ENCODE results near the gene CCDC47.

CCDC47 gene

DNA sequence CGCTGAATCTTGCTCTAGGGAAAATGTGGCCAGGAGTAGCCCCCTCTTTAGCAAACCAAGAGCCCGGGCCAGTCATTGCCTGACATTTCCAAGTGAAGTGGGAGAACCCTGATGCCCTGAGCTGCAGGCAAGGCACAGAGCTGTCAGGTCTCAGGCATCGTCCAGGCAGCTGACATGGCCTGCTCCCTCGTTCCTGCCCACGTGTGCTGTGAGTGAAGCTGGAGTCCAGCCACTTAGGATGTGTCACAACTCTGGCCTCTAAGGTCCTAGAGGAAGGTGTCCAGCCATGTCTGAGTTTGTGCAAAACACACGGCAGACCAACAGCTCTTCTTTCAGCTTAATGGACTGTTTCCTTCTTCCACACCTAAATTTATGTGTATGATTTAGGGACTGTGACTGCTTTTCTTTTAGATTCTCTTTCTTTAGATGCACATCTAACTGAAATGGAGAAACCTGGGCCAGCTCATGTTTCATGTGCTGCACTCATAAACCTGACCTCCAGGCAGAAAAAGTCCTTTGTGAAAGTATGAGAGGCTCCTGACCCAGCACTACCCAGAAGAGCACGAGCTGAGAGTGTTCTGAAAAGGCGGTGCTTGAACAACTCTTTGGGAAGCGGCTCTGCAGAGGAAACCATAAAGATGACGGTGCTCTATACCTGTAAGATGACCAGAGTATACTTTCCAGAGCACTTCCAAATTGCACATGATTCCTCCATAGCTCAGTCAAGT lies 58.7 kb downstream of the CCDC47 start:
- H3K36me3 ChIP-seq (ENCODE audit: control insufficient read depth in 2 of 2, insufficient read depth in 1 of 2, low read length in 2 of 2), result peaks cover 28 to 60% of the 10 kb centered on the region in 2 experiments
- 0 out of 2 replicates have a peak, but pooled peaks cover 2% of the 10 kb centered on the region for H3K4me1 ChIP-seq (ENCODE audit: control insufficient read depth, insufficient read depth, low read length)
- H3K27ac ChIP-seq (ENCODE audit: extremely low read depth, low read depth, low read length), result 0 out of 2 replicates have a peak overlapping the region, but pooled peaks have one; percentile 5
- H3K9me3 ChIP-seq (ENCODE audit: control insufficient read depth, insufficient read depth, low read depth, low read length), result no peaks in the 10 kb centered on the region
- CTCF ChIA-PET, result interaction anchor here (0.6 to 2.7 kb wide), 4 partner anchors 9 to 289 kb away, joined by 3 to 9 read pairs (median 3); no protein-coding TSS in a partner anchor
- H3K4me3 ChIP-seq (ENCODE audit: low read depth, low read length), result no peak overlapping the region
- TF ChIP-seq ZBTB8A (tag by site-specific recombination; IDR thresholded peaks at IDR 0.05) (no peak), ZNF341 (tag by site-specific recombination; IDR thresholded peaks at IDR 0.05; ENCODE audit: low read depth) (no peak), ZNF10 (tag by site-specific recombination; IDR thresholded peaks at IDR 0.05) (no peak), EGR2 (tag by site-specific recombination; IDR thresholded peaks at IDR 0.05; ENCODE audit: low read depth) (no peak), ZNF391 (tag by site-specific recombination; IDR thresholded peaks at IDR 0.05; ENCODE audit: borderline replicate concordance, low read depth) (no peak), ZNF221 (tag by site-specific recombination; IDR thresholded peaks at IDR 0.05; ENCODE audit: borderline replicate concordance) (no peak), ZNF560 (tag by site-specific recombination; IDR thresholded peaks at IDR 0.05; ENCODE audit: borderline replicate concordance) (no peak), SCRT1 (tag by site-specific recombination; IDR thresholded peaks at IDR 0.05; ENCODE audit: borderline replicate concordance) (no peak)
- TF ChIP-seq, protein P1, sequence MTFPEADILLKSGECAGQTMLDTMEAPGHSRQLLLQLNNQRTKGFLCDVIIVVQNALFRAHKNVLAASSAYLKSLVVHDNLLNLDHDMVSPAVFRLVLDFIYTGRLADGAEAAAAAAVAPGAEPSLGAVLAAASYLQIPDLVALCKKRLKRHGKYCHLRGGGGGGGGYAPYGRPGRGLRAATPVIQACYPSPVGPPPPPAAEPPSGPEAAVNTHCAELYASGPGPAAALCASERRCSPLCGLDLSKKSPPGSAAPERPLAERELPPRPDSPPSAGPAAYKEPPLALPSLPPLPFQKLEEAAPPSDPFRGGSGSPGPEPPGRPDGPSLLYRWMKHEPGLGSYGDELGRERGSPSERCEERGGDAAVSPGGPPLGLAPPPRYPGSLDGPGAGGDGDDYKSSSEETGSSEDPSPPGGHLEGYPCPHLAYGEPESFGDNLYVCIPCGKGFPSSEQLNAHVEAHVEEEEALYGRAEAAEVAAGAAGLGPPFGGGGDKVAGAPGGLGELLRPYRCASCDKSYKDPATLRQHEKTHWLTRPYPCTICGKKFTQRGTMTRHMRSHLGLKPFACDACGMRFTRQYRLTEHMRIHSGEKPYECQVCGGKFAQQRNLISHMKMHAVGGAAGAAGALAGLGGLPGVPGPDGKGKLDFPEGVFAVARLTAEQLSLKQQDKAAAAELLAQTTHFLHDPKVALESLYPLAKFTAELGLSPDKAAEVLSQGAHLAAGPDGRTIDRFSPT (tag by site-specific recombination; IDR thresholded peaks at IDR 0.05), result no peak
- TF ChIP-seq, protein P2, sequence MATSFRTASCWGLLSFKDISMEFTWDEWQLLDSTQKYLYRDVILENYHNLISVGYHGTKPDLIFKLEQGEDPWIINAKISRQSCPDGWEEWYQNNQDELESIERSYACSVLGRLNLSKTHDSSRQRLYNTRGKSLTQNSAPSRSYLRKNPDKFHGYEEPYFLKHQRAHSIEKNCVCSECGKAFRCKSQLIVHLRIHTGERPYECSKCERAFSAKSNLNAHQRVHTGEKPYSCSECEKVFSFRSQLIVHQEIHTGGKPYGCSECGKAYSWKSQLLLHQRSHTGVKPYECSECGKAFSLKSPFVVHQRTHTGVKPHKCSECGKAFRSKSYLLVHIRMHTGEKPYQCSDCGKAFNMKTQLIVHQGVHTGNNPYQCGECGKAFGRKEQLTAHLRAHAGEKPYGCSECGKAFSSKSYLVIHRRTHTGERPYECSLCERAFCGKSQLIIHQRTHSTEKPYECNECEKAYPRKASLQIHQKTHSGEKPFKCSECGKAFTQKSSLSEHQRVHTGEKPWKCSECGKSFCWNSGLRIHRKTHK (tag by site-specific recombination; IDR thresholded peaks at IDR 0.05), result no peak
- TF ChIP-seq, protein P3, sequence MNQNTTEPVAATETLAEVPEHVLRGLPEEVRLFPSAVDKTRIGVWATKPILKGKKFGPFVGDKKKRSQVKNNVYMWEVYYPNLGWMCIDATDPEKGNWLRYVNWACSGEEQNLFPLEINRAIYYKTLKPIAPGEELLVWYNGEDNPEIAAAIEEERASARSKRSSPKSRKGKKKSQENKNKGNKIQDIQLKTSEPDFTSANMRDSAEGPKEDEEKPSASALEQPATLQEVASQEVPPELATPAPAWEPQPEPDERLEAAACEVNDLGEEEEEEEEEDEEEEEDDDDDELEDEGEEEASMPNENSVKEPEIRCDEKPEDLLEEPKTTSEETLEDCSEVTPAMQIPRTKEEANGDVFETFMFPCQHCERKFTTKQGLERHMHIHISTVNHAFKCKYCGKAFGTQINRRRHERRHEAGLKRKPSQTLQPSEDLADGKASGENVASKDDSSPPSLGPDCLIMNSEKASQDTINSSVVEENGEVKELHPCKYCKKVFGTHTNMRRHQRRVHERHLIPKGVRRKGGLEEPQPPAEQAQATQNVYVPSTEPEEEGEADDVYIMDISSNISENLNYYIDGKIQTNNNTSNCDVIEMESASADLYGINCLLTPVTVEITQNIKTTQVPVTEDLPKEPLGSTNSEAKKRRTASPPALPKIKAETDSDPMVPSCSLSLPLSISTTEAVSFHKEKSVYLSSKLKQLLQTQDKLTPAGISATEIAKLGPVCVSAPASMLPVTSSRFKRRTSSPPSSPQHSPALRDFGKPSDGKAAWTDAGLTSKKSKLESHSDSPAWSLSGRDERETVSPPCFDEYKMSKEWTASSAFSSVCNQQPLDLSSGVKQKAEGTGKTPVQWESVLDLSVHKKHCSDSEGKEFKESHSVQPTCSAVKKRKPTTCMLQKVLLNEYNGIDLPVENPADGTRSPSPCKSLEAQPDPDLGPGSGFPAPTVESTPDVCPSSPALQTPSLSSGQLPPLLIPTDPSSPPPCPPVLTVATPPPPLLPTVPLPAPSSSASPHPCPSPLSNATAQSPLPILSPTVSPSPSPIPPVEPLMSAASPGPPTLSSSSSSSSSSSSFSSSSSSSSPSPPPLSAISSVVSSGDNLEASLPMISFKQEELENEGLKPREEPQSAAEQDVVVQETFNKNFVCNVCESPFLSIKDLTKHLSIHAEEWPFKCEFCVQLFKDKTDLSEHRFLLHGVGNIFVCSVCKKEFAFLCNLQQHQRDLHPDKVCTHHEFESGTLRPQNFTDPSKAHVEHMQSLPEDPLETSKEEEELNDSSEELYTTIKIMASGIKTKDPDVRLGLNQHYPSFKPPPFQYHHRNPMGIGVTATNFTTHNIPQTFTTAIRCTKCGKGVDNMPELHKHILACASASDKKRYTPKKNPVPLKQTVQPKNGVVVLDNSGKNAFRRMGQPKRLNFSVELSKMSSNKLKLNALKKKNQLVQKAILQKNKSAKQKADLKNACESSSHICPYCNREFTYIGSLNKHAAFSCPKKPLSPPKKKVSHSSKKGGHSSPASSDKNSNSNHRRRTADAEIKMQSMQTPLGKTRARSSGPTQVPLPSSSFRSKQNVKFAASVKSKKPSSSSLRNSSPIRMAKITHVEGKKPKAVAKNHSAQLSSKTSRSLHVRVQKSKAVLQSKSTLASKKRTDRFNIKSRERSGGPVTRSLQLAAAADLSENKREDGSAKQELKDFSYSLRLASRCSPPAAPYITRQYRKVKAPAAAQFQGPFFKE (tag by site-specific recombination; IDR thresholded peaks at IDR 0.05; ENCODE audit: borderline replicate concordance), result no peak
- POLR2A ChIA-PET, result interaction anchor here (0.8 kb wide), 1 partner anchor 9 kb away, joined by 3 read pairs; no protein-coding TSS in a partner anchor

DNA sequence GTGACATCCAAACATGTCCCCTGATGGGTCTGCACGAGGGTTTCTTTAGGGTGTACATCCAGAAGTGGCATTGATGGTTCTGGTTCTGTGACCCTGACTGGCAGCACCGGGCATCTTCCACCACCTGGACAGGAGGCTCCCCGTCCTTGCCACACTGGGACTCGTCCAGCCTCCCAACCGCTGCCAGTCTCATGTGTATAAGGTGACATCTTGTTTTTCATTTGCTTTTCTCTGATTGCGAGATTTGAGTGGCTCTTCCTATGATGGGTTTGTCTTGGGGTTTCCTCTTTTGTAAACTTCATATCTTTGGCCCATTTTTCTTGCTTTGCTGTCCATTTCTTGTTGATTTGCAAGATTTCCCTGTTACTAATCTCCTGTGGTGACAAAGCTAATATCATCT lies 64.3 kb downstream of the CCDC47 start:
- H3K4me3 ChIP-seq (ENCODE audit: low read depth, low read length), result no peak overlapping the region
- H3K9me3 ChIP-seq (ENCODE audit: control insufficient read depth, insufficient read depth, low read depth, low read length), result no peaks in the 10 kb centered on the region
- POLR2A ChIA-PET, result no interaction called here
- no peak for TF ChIP-seq ZNF404 (tag by site-specific recombination; IDR thresholded peaks at IDR 0.05)
- H3K4me1 ChIP-seq (ENCODE audit: control insufficient read depth, insufficient read depth, low read length), result no peaks in the 10 kb centered on the region
- no peak overlapping the region for H3K27ac ChIP-seq (ENCODE audit: extremely low read depth, low read depth, low read length)
- CTCF ChIA-PET, result interaction anchor here (0.6 to 1.1 kb wide), 3 partner anchors 32 to 937 kb away, joined by 3 to 6 read pairs (median 3); no protein-coding TSS in a partner anchor
- H3K36me3 ChIP-seq (ENCODE audit: control insufficient read depth in 2 of 2, insufficient read depth in 1 of 2, low read length in 2 of 2), result peaks cover 35 to 91% of the 10 kb centered on the region in 2 experiments
